K562 (cell line): ENCODE results near the gene BICDL1. TPM values are rescaled to one million over a fixed set of nuclear protein-coding genes. Genes with fewer than 3 reads are reported as not detected.
A peak's percentile ranks its signal among the peaks of the same experiment; 100 is the strongest.

Experiments used
- ESRRA ChIP-seq: fragments of 450-650 bp; IDR thresholded peaks from 2 replicates; pipeline ENCODE4 v1.6.1; 2014; ENCODE audit warnings: low read depth, mild to moderate bottlenecking, moderate library complexity, borderline replicate concordance
- MYBL2 ChIP-seq, 2 experiments: fragments of 450-650 bp in 1 of 2; sonication (generic) in 1 of 2; formaldehyde crosslinking in 1 of 2; IDR thresholded peaks; 2 replicates each; pipeline versions ENCODE4 v1.6.1 to v1.8.1; 2017 to 2022; ENCODE audit warnings: borderline replicate concordance in 1 of 2, inconsistent platforms in 1 of 2, low read depth in 1 of 2, mild to moderate bottlenecking in 1 of 2, missing genetic modification reagents in 1 of 2, moderate library complexity in 1 of 2
- PHF20 ChIP-seq: fragments of 450-650 bp; IDR thresholded peaks from 2 replicates; pipeline ENCODE4 v1.6.1; 2018; ENCODE audit not compliant: partially characterized antibody
- SRSF7 ChIP-seq: fragments of 200-400 bp; formaldehyde crosslinking; optimal IDR thresholded peaks from 2 replicates; pipeline ENCODE3; 2017; ENCODE audit warnings: mild to moderate bottlenecking, low read depth, low read length
- ZNF584 ChIP-seq: fragments of 200-800 bp; sonication (Bioruptor generic); IDR thresholded peaks from 2 replicates; pipeline ENCODE4 v1.6.1; 2016; ENCODE audit warnings: low read depth, mild to moderate bottlenecking, missing genetic modification characterization, missing compliant biosample characterization
- polyA plus RNA-seq, 8 experiments: library from polyadenylated mRNA; depleted of rRNA in 4 of 8; stranded (reverse) in 5 of 8; unstranded in 3 of 8; fragments of >200 nt; fragmentation: Nextera tagmentation in 2 of 8; fragmentation: Illumina TruSeq in 1 of 8; extraction: Ambion mirVana in 2 of 8; extraction: Trizol in 1 of 8; gene quantifications; 2 replicates each; pipeline versions ENCODE4 v1.2.1 to v1.2.3, GENCODE V29; 2011 to 2014; ENCODE audit warnings: inconsistent platforms in 1 of 8, missing spikeins in 1 of 8
- total RNA-seq, 7 experiments: library from RNA; depleted of rRNA in 6 of 7; stranded (reverse); fragments of >200 nt in 6 of 7; fragmentation: Illumina TruSeq in 2 of 7; extraction: Trizol in 2 of 7; gene quantifications; 2 replicates each; pipeline versions ENCODE4 v1.2.1 to v1.2.3, GENCODE V29; 2011 to 2021; ENCODE audit warnings: low replicate concordance in 1 of 7
- TF ChIP-seq, protein P1 (sequence below), 2 experiments: fragments of 450-650 bp in 1 of 2; IDR thresholded peaks; 2 replicates each; pipeline ENCODE4 v1.6.1; 2011 to 2017; ENCODE audit warnings: low read depth in 2 of 2, antibody characterized with exemption in 1 of 2, borderline replicate concordance in 1 of 2, low read length in 1 of 2, mild to moderate bottlenecking in 1 of 2, mixed read lengths in 1 of 2; ENCODE audit not compliant: control insufficient read depth in 1 of 2
- TF ChIP-seq, protein P2 (sequence below), 2 experiments: fragments of 450-650 bp; conservative IDR thresholded peaks; 2 replicates each; pipeline ENCODE4 v1.6.1; 2017; ENCODE audit warnings: mild to moderate bottlenecking in 2 of 2, moderate library complexity in 2 of 2
- TF ChIP-seq, protein P3 (sequence below): sonication (generic); formaldehyde crosslinking; IDR thresholded peaks from 2 replicates; pipeline ENCODE4 v1.8.1; 2023; ENCODE audit warnings: mild to moderate bottlenecking, missing genetic modification reagents

The BICDL1 gene
- total and polyA plus RNA-seq, 9 of the 15 experiments (the other 6 are each of a cell fraction or from before 2014, with no cell fraction given), result 0.06 to 2.0 (median 0.58) TPM

DNA sequence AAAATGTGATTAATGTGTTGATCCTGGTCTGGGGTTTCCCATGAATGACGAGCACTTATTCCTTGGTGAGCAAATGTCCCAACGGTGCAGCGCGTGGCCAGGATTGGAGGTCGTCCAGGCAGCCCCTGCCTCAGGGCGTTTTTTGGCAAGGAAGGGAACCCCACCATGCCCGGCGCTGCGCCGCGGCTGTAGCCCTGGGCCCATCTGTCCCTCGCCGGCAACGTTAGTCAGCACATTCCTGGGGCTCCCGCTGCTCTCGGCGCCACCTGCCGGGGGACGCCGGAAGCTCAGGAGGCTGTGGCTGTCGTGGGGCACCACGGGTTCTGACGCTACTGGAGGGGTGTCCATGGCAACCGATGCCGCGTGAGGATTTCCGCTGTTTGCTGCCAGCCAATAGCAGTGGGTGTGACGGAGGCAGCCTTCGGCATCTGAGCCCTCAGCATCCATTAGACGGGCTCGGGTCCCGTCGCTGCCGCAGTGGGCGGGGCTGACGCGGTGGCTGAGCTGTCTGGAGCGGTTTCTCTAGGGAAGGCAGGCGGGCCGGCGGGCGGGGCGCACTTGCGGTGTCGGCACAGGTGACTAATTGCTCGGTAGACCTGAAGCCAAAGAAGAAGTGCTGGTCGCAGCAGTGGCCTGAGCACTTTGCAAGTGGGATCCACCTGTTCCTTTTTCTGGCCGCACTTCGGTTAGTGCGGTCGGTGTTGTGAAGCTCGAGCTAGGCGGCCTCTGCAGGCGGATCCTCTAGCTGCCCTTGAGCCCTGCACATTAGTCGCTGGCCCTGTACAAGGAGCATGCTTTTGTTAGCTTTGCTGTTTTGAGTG is 98.0 kb downstream of the BICDL1 start (continued):
- TF ChIP-seq, protein P1, sequence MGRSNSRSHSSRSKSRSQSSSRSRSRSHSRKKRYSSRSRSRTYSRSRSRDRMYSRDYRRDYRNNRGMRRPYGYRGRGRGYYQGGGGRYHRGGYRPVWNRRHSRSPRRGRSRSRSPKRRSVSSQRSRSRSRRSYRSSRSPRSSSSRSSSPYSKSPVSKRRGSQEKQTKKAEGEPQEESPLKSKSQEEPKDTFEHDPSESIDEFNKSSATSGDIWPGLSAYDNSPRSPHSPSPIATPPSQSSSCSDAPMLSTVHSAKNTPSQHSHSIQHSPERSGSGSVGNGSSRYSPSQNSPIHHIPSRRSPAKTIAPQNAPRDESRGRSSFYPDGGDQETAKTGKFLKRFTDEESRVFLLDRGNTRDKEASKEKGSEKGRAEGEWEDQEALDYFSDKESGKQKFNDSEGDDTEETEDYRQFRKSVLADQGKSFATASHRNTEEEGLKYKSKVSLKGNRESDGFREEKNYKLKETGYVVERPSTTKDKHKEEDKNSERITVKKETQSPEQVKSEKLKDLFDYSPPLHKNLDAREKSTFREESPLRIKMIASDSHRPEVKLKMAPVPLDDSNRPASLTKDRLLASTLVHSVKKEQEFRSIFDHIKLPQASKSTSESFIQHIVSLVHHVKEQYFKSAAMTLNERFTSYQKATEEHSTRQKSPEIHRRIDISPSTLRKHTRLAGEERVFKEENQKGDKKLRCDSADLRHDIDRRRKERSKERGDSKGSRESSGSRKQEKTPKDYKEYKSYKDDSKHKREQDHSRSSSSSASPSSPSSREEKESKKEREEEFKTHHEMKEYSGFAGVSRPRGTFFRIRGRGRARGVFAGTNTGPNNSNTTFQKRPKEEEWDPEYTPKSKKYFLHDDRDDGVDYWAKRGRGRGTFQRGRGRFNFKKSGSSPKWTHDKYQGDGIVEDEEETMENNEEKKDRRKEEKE (IDR thresholded peaks at IDR 0.05; ENCODE audit: borderline replicate concordance in 1 of 2, control insufficient read depth in 1 of 2, low read depth in 2 of 2, low read length in 1 of 2), result no peak
- TF ChIP-seq PHF20, result peak; percentile 53
- no peak for TF ChIP-seq ZNF584 (CRISPR knock-in tag)
- TF ChIP-seq MYBL2 (IDR thresholded peaks at IDR 0.05; ENCODE audit: low read depth), result no peak
- TF ChIP-seq MYBL2 (CRISPR knock-in tag; IDR thresholded peaks at IDR 0.05; ENCODE audit: borderline replicate concordance), result no peak
- TF ChIP-seq, protein P2, sequence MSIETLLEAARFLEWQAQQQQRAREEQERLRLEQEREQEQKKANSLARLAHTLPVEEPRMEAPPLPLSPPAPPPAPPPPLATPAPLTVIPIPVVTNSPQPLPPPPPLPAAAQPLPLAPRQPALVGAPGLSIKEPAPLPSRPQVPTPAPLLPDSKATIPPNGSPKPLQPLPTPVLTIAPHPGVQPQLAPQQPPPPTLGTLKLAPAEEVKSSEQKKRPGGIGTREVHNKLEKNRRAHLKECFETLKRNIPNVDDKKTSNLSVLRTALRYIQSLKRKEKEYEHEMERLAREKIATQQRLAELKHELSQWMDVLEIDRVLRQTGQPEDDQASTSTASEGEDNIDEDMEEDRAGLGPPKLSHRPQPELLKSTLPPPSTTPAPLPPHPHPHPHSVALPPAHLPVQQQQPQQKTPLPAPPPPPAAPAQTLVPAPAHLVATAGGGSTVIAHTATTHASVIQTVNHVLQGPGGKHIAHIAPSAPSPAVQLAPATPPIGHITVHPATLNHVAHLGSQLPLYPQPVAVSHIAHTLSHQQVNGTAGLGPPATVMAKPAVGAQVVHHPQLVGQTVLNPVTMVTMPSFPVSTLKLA (conservative IDR thresholded peaks at IDR 0.05), result peak; percentile 78 to 89
- TF ChIP-seq ESRRA, result peak; percentile 62; the same call in 1 of the 2 replicates
- TF ChIP-seq, protein P3, sequence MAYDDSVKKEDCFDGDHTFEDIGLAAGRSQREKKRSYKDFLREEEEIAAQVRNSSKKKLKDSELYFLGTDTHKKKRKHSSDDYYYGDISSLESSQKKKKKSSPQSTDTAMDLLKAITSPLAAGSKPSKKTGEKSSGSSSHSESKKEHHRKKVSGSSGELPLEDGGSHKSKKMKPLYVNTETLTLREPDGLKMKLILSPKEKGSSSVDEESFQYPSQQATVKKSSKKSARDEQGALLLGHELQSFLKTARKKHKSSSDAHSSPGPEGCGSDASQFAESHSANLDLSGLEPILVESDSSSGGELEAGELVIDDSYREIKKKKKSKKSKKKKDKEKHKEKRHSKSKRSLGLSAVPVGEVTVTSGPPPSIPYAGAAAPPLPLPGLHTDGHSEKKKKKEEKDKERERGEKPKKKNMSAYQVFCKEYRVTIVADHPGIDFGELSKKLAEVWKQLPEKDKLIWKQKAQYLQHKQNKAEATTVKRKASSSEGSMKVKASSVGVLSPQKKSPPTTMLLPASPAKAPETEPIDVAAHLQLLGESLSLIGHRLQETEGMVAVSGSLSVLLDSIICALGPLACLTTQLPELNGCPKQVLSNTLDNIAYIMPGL (CRISPR knock-in tag), result no peak
- no peak for TF ChIP-seq SRSF7
